Measurements from ENCODE around the gene SERTAD1. TPM values are rescaled to one million over a fixed set of nuclear protein-coding genes. Genes with fewer than 3 reads are reported as not detected.

Gene SERTAD1
- total RNA-seq, 2 experiments from 2014 or later: 26.4 to 26.5 TPM

DNA sequence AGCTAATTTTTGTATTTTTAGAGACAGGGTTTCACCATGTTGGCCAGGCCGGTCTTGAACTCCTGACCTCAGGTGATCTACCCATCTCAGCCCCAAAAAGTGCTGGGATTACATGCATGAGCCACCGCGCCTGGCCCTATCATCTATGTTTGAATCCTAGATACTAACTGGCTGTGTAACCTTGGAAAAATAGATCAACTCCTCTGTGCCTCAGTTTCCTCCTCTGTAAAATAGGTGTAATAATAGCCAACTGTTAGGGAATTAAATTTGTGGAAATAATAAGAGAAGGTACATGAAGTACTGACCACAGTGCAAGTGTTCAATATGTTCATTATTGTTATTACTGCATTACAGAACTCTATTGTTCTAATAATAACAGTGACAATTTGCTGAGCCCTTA, 45.3 kb upstream of the SERTAD1 start:
- ATAC-seq (ENCODE audit: poor library complexity): no peak
- H3K27ac ChIP-seq (ENCODE audit: low read depth in 1 of 2, low read length in 2 of 2): no peak overlapping the region
- H3K4me3 ChIP-seq (ENCODE audit: low read length): no peak overlapping the region
- Mint-ChIP-seq H3K4me3 (no peak overlapping the region), H3K9me3 (no peaks in the 10 kb centered on the region), H3K27me3 (peaks cover 27% of the 10 kb centered on the region), H3K27ac (no peak overlapping the region), H3K36me3 (ENCODE audit: low read depth) (no peaks in the 10 kb centered on the region), H3K4me1 (ENCODE audit: low read depth) (peaks cover 7% of the 10 kb centered on the region)
- no peaks in the 10 kb centered on the region for H3K9me3 ChIP-seq (ENCODE audit: control insufficient read depth in 1 of 2, insufficient read depth in 1 of 2, low read length in 2 of 2)
- ChIA-PET POLR2A (no interaction called here), CTCF (no interaction called here)
- H3K27me3 ChIP-seq (ENCODE audit: control insufficient read depth in 1 of 2, insufficient read depth in 2 of 2, low read length in 2 of 2): peaks cover 0 to 16% of the 10 kb centered on the region in 2 experiments
- H3K4me1 ChIP-seq (ENCODE audit: insufficient read depth, low read length): peaks cover 14% of the 10 kb centered on the region
- intact Hi-C loops (cut with DNase I, micrococcal nuclease): no loop called here
- DNase-seq: no peak
- H3K36me3 ChIP-seq (ENCODE audit: insufficient read depth, low read length): no peaks in the 10 kb centered on the region
- TF ChIP-seq, protein P1, sequence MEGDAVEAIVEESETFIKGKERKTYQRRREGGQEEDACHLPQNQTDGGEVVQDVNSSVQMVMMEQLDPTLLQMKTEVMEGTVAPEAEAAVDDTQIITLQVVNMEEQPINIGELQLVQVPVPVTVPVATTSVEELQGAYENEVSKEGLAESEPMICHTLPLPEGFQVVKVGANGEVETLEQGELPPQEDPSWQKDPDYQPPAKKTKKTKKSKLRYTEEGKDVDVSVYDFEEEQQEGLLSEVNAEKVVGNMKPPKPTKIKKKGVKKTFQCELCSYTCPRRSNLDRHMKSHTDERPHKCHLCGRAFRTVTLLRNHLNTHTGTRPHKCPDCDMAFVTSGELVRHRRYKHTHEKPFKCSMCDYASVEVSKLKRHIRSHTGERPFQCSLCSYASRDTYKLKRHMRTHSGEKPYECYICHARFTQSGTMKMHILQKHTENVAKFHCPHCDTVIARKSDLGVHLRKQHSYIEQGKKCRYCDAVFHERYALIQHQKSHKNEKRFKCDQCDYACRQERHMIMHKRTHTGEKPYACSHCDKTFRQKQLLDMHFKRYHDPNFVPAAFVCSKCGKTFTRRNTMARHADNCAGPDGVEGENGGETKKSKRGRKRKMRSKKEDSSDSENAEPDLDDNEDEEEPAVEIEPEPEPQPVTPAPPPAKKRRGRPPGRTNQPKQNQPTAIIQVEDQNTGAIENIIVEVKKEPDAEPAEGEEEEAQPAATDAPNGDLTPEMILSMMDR (IDR thresholded peaks at IDR 0.05): no peak

DNA sequence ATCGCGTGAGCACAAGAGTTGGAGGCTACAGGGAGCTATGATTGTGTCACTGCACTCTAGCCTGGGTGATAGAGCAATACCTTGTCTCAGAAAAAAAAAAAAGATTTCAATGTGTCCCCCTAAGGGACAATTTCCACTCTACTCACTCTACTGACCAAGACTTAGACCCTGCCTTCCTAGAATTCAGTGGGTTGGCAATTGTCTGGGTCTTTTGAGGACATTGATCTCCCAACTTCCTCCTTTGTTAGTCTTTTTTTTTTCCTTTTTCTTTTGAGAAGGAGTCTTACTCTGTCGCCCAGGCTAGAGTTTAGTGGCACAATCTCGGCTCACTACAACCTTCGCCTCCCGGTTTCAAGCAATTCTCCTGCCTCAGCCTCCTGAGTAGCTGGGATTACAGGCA, 43.2 kb upstream of the SERTAD1 start:
- H3K27me3 Mint-ChIP-seq: peaks cover 25% of the 10 kb centered on the region
- Histone ChIP-seq H3K9me3 (ENCODE audit: control insufficient read depth in 1 of 2, insufficient read depth in 1 of 2, low read length in 2 of 2) (no peaks in the 10 kb centered on the region), H3K27me3 (ENCODE audit: control insufficient read depth in 1 of 2, insufficient read depth in 2 of 2, low read length in 2 of 2) (peaks cover 0 to 16% of the 10 kb centered on the region in 2 experiments), H3K4me1 (ENCODE audit: insufficient read depth, low read length) (peaks cover 34% of the 10 kb centered on the region), H3K27ac (ENCODE audit: low read depth in 1 of 2, low read length in 2 of 2) (no peak overlapping the region), H3K4me3 (ENCODE audit: low read length) (no peak overlapping the region), H3K36me3 (ENCODE audit: insufficient read depth, low read length) (no peaks in the 10 kb centered on the region)
- DNase-seq (no peak), ATAC-seq (ENCODE audit: poor library complexity) (no peak)
- no peaks in the 10 kb centered on the region for H3K36me3 Mint-ChIP-seq (ENCODE audit: low read depth)
- intact Hi-C loops (cut with DNase I, micrococcal nuclease): loop anchor here (5.0 to 10.0 kb wide), 5 partner anchors 64 to 286 kb away; partner anchors contain the start of genes LTBP4 (in 2 of the 2), ACTMAP (in 1 of the 2), C19orf47 (in 1 of the 2) and PLD3 (in 1 of the 2)
- POLR2A ChIA-PET: interaction anchor here (0.7 kb wide), 1 partner anchor 10 kb away, joined by 4 read pairs; no protein-coding TSS in a partner anchor
- peak overlapping the region; percentile 56 for H3K4me3 Mint-ChIP-seq
- no peaks in the 10 kb centered on the region for H3K9me3 Mint-ChIP-seq
- TF ChIP-seq, protein P1 (IDR thresholded peaks at IDR 0.05): no peak
- CTCF ChIA-PET: interaction anchor here (1.0 kb wide), 1 partner anchor 48 kb away, joined by 3 read pairs; no protein-coding TSS in a partner anchor
- H3K27ac Mint-ChIP-seq: no peak overlapping the region
- peaks cover 26% of the 10 kb centered on the region for H3K4me1 Mint-ChIP-seq (ENCODE audit: low read depth)

DNA sequence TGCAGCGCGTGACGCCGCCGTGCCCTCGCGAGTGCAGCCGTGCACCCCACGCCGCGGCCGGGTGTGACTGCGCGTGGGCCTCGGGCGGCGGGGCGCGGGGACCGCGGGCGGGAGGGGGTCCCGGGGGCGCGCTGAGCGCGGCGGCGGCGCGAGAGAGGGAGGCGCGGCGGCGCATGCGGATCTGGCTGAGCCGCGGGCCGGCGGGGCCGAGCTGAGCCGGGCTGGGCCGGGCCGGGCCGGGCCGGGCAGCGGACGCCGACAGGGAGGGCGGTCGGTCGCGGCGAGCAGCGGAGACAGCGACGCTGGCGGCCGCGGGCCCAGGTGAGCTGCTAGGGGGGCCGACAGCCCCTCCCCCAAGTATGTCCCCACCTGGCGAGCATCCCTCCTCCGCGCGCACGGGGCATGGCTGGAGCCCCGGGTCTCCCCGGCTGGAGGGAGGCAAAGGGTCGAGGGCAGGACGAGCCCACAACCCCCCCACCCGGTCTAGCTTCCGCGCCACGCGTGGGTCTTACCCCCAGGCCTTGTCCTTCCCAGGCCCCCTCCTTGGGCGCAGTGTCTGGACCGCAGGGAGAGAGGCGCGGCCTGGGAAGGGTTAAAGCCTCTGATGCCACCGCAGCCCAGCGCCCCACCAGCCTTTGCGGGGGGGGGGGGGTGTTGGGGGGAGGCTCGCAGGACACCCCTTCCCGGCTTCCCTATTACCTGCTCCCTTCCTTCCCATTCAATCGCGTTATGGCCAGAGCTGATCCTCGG, 41.4 kb upstream of the SERTAD1 start, which contains the start of gene SPTBN4:
Gene SPTBN4 (plus strand): TSS at position 17 of the 750 bp plus-strand sequence. CDS start 5,621 bp downstream, outside the sequence.
- ChIA-PET POLR2A (interaction anchor here (3.3 kb wide), 1 partner anchor 46 kb away, joined by 42 read pairs; no protein-coding TSS in a partner anchor), CTCF (interaction anchor here (3.2 kb wide), 1 partner anchor 46 kb away, joined by 20 read pairs; no protein-coding TSS in a partner anchor)
- Histone ChIP-seq H3K4me1 (ENCODE audit: insufficient read depth, low read length) (peaks cover 35% of the 10 kb centered on the region), H3K4me3 (ENCODE audit: low read length) (peak within 1 kb of the TSS; percentile 81), H3K36me3 (ENCODE audit: insufficient read depth, low read length) (no peaks in the 10 kb centered on the region), H3K27ac (ENCODE audit: low read depth in 1 of 2, low read length in 2 of 2) (peak within 1 kb of the TSS in 1 of 2 donors; percentile 54), H3K9me3 (ENCODE audit: control insufficient read depth in 1 of 2, insufficient read depth in 1 of 2, low read length in 2 of 2) (no peaks in the 10 kb centered on the region), H3K27me3 (ENCODE audit: control insufficient read depth in 1 of 2, insufficient read depth in 2 of 2, low read length in 2 of 2) (peaks cover 0 to 16% of the 10 kb centered on the region in 2 experiments)
- intact Hi-C loops (cut with DNase I, micrococcal nuclease): loop anchor here (1.0 to 10.0 kb wide), 9 partner anchors 23 to 288 kb away; partner anchors contain the start of genes LTBP4 (in 2 of the 2), ACTMAP (in 1 of the 2), C19orf47 (in 1 of the 2) and PLD3 (in 1 of the 2)
- Mint-ChIP-seq H3K27me3 (peaks cover 25% of the 10 kb centered on the region), H3K9me3 (no peaks in the 10 kb centered on the region), H3K4me1 (ENCODE audit: low read depth) (peaks cover 30% of the 10 kb centered on the region), H3K27ac (peak within 1 kb of the TSS; percentile 87), H3K36me3 (ENCODE audit: low read depth) (no peaks in the 10 kb centered on the region), H3K4me3 (peak within 1 kb of the TSS; percentile 93)
- no peak for ATAC-seq (ENCODE audit: poor library complexity)
- TF ChIP-seq, protein P1 (IDR thresholded peaks at IDR 0.05): no peak
- DNase-seq: peak in 3 of 14 experiments; percentile 17 to 51 (median 21)

All from CD4-positive, alpha-beta T cell (primary cell).